ENCODE results near the gene CAMK2D.

- no peak for TF ChIP-seq CTCF (IDR thresholded peaks at IDR 0.05)
- no peak for TF ChIP-seq POLR2A (IDR thresholded peaks at IDR 0.05)
These were observed 144.3 kb downstream of the CAMK2D start for GRCh38 chr4:113617195-113617594.

All from stomach (tissue), 4 donors.